T-helper 17 cell (primary cell): ENCODE measurements around the gene RPL19. TPM values are rescaled to one million over a fixed set of nuclear protein-coding genes. Genes with fewer than 3 reads are reported as not detected.

Source experiments
- total RNA-seq, 4 donors: library from RNA in 2 of 4; stranded (reverse) in 2 of 4; gene quantifications; one replicate each; pipeline ENCODE4 v1.2.3 and lab custom pipeline; 2022 to 2026

The RPL19 gene
- total RNA-seq, 2 donors from 2014 or later: 3,035 to 3,199 TPM

Other genes with a start within 250 kb of the RPL19 start
- not detected for gene FBXO47, start 232.9 kb upstream of the RPL19 start, total RNA-seq
- 10 to 100 TPM in 1 of 2 donors, 1 to 10 TPM in 1; 7.5 to 11.7 TPM for gene PLXDC1, start 48.6 kb upstream of the RPL19 start, total RNA-seq
- gene ARL5C, start 34.1 kb upstream of the RPL19 start, total RNA-seq: not detected
- gene CACNB1, start 2.6 kb upstream of the RPL19 start, total RNA-seq: 10 to 100 TPM; 21.4 to 21.9 TPM
- gene STAC2, start 25.7 kb downstream of the RPL19 start, total RNA-seq: not detected
- gene FBXL20, start 201.3 kb downstream of the RPL19 start, total RNA-seq: 10 to 100 TPM; 23.4 to 30.4 TPM